ENCODE results near the gene SHB. TPM values are rescaled to one million over a fixed set of nuclear protein-coding genes. Genes with fewer than 3 reads are reported as not detected.

Gene SHB
- total and polyA plus RNA-seq, 7 donors, result 4.0 to 30.7 (median 8.6) TPM

DNA sequence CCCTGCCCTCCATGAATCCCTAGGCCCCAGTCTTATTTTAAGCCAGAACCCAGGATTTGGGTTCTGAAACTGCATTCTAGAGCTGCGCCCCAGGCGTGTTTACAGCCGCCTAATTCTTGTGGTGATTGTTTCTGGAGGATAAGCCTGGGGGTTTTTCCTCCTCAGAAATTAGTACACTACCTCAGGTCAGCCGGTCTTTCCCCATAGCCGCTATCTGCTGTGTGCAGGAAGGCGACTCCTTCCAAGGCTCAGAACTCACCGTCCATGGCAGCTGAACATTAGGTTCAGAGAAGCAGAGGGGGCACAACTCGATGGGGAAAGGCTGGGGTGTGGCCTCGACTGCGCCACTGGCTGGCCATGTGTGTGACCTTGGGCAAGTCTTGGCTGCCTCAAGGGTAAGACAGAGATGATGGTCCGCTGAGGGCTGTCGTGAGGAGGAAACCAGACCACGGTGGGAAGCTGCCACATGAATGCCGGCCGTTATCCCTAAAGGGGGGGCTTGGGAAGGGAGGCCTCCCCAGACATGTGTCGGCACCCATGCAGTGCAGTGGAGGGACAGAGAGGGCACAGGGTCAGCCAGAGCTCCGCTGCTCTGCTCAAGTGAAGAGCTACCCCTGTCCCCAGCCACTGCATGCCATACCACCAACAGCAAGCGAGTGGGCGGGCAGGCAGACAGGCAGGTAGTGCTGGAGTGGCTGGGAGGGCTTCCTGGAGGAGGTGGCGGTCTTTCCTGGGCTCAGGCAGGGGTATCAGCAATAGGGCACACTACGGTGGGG, 28.9 kb downstream of the SHB start:
- H3K9me3 ChIP-seq, result no peaks in the 10 kb centered on the region
- H3K4me1 ChIP-seq, result peaks cover 43% of the 10 kb centered on the region
- ATAC-seq, result no peak
- H3K36me3 ChIP-seq (ENCODE audit: insufficient read depth in 1 of 2, low read depth in 1 of 2), result no peaks in the 10 kb centered on the region
- WGBS, 3 donors, result 86 to 90% (median 89%) methylated on average over 21 of the region's 21 CpGs
- no peak overlapping the region for H3K27ac ChIP-seq
- TF ChIP-seq, protein P1, sequence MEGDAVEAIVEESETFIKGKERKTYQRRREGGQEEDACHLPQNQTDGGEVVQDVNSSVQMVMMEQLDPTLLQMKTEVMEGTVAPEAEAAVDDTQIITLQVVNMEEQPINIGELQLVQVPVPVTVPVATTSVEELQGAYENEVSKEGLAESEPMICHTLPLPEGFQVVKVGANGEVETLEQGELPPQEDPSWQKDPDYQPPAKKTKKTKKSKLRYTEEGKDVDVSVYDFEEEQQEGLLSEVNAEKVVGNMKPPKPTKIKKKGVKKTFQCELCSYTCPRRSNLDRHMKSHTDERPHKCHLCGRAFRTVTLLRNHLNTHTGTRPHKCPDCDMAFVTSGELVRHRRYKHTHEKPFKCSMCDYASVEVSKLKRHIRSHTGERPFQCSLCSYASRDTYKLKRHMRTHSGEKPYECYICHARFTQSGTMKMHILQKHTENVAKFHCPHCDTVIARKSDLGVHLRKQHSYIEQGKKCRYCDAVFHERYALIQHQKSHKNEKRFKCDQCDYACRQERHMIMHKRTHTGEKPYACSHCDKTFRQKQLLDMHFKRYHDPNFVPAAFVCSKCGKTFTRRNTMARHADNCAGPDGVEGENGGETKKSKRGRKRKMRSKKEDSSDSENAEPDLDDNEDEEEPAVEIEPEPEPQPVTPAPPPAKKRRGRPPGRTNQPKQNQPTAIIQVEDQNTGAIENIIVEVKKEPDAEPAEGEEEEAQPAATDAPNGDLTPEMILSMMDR (IDR thresholded peaks at IDR 0.05), result no peak
- intact Hi-C loops (cut with DNase I), result no loop called here
- no peak for DNase-seq
- no peak overlapping the region for H3K4me3 ChIP-seq
- H3K27me3 ChIP-seq (ENCODE audit: insufficient read depth in 3 of 3, low read length in 2 of 3), result no peaks in the 10 kb centered on the region

DNA sequence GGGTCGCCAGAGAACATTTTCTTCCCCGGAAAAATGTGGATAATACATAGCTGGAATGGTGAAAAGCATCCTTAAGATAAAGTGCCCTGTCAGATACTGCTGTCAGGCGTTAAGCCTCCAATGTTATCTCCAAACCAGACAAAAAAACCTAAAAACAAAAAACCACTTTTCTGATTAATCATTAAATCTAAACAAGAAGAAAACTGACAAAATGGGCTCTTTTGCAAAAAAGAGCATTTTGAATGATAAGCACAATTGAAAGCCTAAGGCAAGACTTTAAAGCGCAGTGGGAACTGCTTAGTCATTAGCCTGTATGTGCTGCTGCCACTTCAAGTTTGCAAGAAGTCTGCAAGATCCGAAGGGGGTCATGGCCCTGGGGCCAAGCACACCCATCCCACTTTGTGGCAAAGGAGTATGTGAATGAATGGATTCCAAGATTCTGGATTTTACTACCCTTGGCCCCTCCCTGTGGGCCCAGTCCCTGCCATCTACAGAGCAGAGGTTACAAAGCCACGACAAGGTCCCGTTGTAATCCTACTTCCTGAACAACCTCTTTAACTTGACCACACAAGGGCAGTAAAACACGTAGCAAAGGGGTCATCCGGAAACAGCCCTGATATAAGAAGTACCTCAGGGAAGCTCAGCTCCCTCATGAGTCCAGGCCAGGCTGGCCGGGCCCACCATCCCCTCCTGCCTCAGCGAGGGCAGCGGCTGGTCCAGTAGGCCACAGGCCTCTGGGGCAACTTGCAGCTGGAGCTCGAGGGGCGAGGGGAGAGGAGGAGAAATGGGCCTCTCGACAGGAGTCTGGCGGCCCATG, 29.7 kb downstream of the SHB start:
- TF ChIP-seq, protein P1 (IDR thresholded peaks at IDR 0.05), result no peak
- no peaks in the 10 kb centered on the region for H3K9me3 ChIP-seq
- peaks cover 40% of the 10 kb centered on the region for H3K4me1 ChIP-seq
- DNase-seq (peak in 1 of 2 donors; percentile 51), ATAC-seq (no peak)
- H3K4me3 ChIP-seq, result no peak overlapping the region
- H3K27me3 ChIP-seq (ENCODE audit: insufficient read depth in 3 of 3, low read length in 2 of 3), result no peaks in the 10 kb centered on the region
- H3K36me3 ChIP-seq (ENCODE audit: insufficient read depth in 1 of 2, low read depth in 1 of 2), result no peaks in the 10 kb centered on the region
- 75 to 79% (median 79%) methylated on average over 15 to 16 of the region's 16 CpGs for WGBS, 3 donors
- no peak overlapping the region for H3K27ac ChIP-seq
- intact Hi-C loops (cut with DNase I), result no loop called here

DNA sequence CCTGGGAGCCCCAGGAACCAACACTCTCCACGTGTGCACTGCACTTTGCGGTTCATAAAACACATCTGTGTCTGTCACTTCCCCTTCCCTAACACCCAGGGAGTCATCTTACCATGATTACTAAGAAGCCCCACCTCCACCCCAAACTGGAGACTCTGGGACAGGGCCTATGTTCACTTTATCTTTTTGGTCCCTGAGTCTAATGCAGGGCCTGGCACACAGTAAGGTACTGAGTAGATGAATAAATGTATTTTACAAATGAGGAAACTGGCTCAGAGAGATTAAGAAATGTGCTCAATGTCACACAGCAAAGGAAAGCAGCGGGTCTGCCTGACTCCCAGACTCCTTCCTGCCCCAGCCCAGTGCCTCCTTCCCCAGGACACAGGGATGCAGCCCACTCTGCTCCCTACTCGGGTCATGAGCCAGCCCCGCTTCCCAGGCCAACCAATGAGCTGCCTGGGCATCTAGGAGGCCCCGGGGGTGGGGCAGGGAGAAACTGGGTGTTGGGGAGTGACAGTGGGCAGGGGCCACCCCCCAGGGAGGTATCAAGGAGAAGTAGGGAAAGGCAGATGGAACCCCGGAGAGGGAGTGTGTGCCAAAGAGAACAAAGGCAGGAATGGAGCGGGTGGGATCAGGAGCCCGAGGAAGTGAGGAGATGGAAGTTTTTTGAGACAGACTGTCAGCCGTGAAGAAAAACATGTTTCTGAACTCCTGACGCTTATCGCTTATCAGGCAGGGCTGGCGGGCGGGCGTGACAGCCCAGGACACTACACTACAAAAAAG, 30.5 kb downstream of the SHB start:
- H3K27ac ChIP-seq, result no peak overlapping the region
- H3K27me3 ChIP-seq (ENCODE audit: insufficient read depth in 3 of 3, low read length in 2 of 3), result no peaks in the 10 kb centered on the region
- TF ChIP-seq, protein P1 (IDR thresholded peaks at IDR 0.05), result no peak
- 68 to 71% (median 69%) methylated on average over 15 of the region's 15 CpGs for WGBS, 3 donors
- no peak overlapping the region for H3K4me3 ChIP-seq
- DNase-seq (no peak), ATAC-seq (no peak)
- H3K36me3 ChIP-seq (ENCODE audit: insufficient read depth in 1 of 2, low read depth in 1 of 2), result no peaks in the 10 kb centered on the region
- intact Hi-C loops (cut with DNase I), result no loop called here
- H3K4me1 ChIP-seq, result peaks cover 33% of the 10 kb centered on the region
- H3K9me3 ChIP-seq, result no peaks in the 10 kb centered on the region

DNA sequence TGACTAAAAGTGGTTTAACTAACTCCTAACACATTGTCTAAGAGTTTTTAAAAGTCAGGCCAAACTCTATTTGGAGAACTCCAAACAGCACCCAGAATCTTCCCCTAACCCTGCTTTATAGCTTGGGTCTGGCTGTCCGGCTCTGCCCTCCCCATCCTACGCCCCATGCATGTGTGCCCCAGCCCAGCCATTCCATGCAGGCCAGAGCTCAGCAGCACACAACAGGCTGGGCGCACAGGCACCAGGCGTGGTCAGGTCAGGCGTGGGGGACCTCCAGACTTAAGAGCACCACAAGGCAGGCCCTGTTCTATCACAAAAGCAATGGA, 31.1 kb downstream of the SHB start:
- TF ChIP-seq, protein P1 (IDR thresholded peaks at IDR 0.05), result no peak
- intact Hi-C loops (cut with DNase I), result no loop called here
- H3K4me3 ChIP-seq, result no peak overlapping the region
- H3K27me3 ChIP-seq (ENCODE audit: insufficient read depth in 3 of 3, low read length in 2 of 3), result no peaks in the 10 kb centered on the region
- DNase-seq (no peak), ATAC-seq (no peak)
- no peak overlapping the region for H3K27ac ChIP-seq
- H3K36me3 ChIP-seq (ENCODE audit: insufficient read depth in 1 of 2, low read depth in 1 of 2), result no peaks in the 10 kb centered on the region
- no peaks in the 10 kb centered on the region for H3K9me3 ChIP-seq
- whole genome bisulfite sequencing, 3 donors, result 93 to 94% (median 94%) methylated on average over 5 of the region's 5 CpGs
- peaks cover 33% of the 10 kb centered on the region for H3K4me1 ChIP-seq

Measured in psoas muscle (tissue), 8 donors.